Natural killer cell (primary cell): ENCODE measurements around the gene SUOX. TPM values are rescaled to one million over a fixed set of nuclear protein-coding genes. Genes with fewer than 3 reads are reported as not detected.
"Not testable (repeated sequence)": the region's sequence is repeated elsewhere in the genome, so short reads cannot be mapped to it uniquely, and the experiment has no call there.

Source experiments
- ATAC-seq, 3 donors: fragments of 150-1000 bp in 2 of 3; fragments of 200-7000 bp in 1 of 3; cut with Tn5 transposase; 1 replicate in 1 of 3; 2 replicates in 2 of 3; pipeline ENCODE4 v1.10.0; 2021; ENCODE audit warnings: mild to moderate bottlenecking in 2 of 3, moderate library complexity in 2 of 3
- DNase-seq, 2 donors: peaks; one replicate each; pipeline versions ENCODE4 v3.0.0 to v3.0.0-alpha.2; 2013 to 2021; ENCODE audit warnings: mixed read lengths in 1 of 2
- H3K27ac ChIP-seq: one replicate; pipeline ENCODE4 v1.5.1; 2013; ENCODE audit warnings: mild to moderate bottlenecking, low read length
- H3K27me3 ChIP-seq: one replicate; pipeline ENCODE4 v1.6.1; 2013; ENCODE audit warnings: low read length; ENCODE audit not compliant: control insufficient read depth, insufficient read depth
- H3K36me3 ChIP-seq: one replicate; pipeline ENCODE4 v1.6.1; 2013; ENCODE audit warnings: low read length; ENCODE audit not compliant: control insufficient read depth, insufficient read depth
- H3K4me1 ChIP-seq: one replicate; pipeline ENCODE4 v1.6.1; 2013; ENCODE audit warnings: low read length; ENCODE audit not compliant: control insufficient read depth, insufficient read depth
- H3K4me3 ChIP-seq: one replicate; pipeline ENCODE4 v1.5.1; 2013; ENCODE audit warnings: low read length
- H3K9me3 ChIP-seq: one replicate; pipeline ENCODE4 v1.6.1; 2013; ENCODE audit warnings: low read length; ENCODE audit not compliant: control insufficient read depth, insufficient read depth
- H3K27ac Mint-ChIP-seq, 2 donors: one replicate each; pipeline ENCODE4 v1.8.0; 2022; ENCODE audit warnings: mild to moderate bottlenecking in 2 of 2, mixed read lengths in 2 of 2, moderate library complexity in 1 of 2
- H3K27me3 Mint-ChIP-seq, 2 donors: one replicate each; pipeline ENCODE4 v1.8.0; 2022; ENCODE audit warnings: low read depth in 2 of 2, mixed read lengths in 2 of 2
- H3K36me3 Mint-ChIP-seq: one replicate; pipeline ENCODE4 v1.8.0; 2022; ENCODE audit warnings: mixed read lengths
- H3K4me1 Mint-ChIP-seq, 2 donors: one replicate each; pipeline ENCODE4 v1.8.0; 2022; ENCODE audit warnings: mixed read lengths in 2 of 2
- H3K4me3 Mint-ChIP-seq: one replicate; pipeline ENCODE4 v1.8.0; 2022; ENCODE audit warnings: mild to moderate bottlenecking, moderate library complexity, mixed read lengths
- H3K9me3 Mint-ChIP-seq, 2 donors: one replicate each; pipeline ENCODE4 v1.8.0; 2022; ENCODE audit warnings: mixed read lengths in 2 of 2
- WGBS: methylation state at CpG from one replicate; pipeline ENCODE4 v1.1.7; 2013; ENCODE audit warnings: missing lambda C conversion rate; ENCODE audit not compliant: insufficient coverage; 5-methylcytosine and 5-hydroxymethylcytosine counted together
- intact Hi-C: fragments of 100-400 bp; cut with micrococcal nuclease; formaldehyde crosslinking; loops from one replicate; pipeline ENCODE4 v1.14.2; 2022
- total RNA-seq, 4 donors: library from RNA; stranded (reverse); fragments of 120-200 nt in 1 of 4; gene quantifications; one replicate each; pipeline versions ENCODE4 v1.2.3 to v1.2.4, GENCODE V29; 2013 to 2022
- TF ChIP-seq, protein P1 (sequence below): fragments of 200-600 bp; IDR thresholded peaks from one replicate; pipeline ENCODE4 v1.8.0; 2022; ENCODE audit warnings: antibody characterized with exemption

The SUOX gene
- total RNA-seq, 3 donors from 2014 or later (not counting 1 experiment from before 2014, with no cell fraction given) = 11.0 to 15.9 (median 14.6) TPM

DNA sequence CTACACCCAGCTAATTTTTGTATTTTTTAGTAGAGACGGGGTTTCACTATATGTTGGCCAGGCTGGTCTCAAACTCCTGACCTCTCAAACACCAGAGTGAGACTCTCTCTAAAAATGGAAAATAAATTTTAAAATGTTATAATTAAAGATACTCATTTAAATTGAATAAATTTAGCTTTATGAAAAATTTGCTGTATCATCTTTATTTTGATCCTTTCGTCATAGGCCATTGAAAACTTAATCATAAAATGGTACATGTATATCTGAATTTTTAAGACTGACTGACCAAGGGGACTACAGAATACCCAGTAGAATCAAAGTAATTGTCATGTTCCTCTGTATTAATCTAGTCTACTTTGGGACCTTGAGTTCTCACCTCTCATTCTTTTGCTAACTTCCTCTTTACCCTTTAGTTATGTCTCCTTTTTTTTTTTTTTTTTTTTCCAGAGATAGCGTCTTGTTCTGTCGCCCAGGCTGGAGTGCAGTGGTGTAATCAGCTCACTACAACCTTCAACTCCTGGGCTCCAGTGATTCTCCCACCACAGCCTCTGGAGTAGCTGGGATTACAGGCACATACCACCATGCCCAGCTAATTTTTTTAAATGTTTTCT is 13.7 kb upstream of the SUOX start:
- ATAC-seq (no peak), DNase-seq (no peak)
- H3K36me3 Mint-ChIP-seq = no peaks in the 10 kb centered on the region
- H3K4me1 Mint-ChIP-seq = peaks cover 13 to 16% of the 10 kb centered on the region in 2 donors
- no peak overlapping the region for H3K4me3 ChIP-seq
- no peaks in the 10 kb centered on the region for H3K9me3 Mint-ChIP-seq
- no peak overlapping the region for H3K27ac ChIP-seq
- 61% methylated on average over 2 of the region's 4 CpGs for WGBS
- H3K27ac Mint-ChIP-seq = peak overlapping the region in 1 of 2 donors; percentile 21
- no peaks in the 10 kb centered on the region for H3K9me3 ChIP-seq
- H3K4me3 Mint-ChIP-seq = no peak overlapping the region
- TF ChIP-seq, protein P1, sequence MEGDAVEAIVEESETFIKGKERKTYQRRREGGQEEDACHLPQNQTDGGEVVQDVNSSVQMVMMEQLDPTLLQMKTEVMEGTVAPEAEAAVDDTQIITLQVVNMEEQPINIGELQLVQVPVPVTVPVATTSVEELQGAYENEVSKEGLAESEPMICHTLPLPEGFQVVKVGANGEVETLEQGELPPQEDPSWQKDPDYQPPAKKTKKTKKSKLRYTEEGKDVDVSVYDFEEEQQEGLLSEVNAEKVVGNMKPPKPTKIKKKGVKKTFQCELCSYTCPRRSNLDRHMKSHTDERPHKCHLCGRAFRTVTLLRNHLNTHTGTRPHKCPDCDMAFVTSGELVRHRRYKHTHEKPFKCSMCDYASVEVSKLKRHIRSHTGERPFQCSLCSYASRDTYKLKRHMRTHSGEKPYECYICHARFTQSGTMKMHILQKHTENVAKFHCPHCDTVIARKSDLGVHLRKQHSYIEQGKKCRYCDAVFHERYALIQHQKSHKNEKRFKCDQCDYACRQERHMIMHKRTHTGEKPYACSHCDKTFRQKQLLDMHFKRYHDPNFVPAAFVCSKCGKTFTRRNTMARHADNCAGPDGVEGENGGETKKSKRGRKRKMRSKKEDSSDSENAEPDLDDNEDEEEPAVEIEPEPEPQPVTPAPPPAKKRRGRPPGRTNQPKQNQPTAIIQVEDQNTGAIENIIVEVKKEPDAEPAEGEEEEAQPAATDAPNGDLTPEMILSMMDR = no peak
- H3K36me3 ChIP-seq = peaks cover 39% of the 10 kb centered on the region
- no peaks in the 10 kb centered on the region for H3K27me3 ChIP-seq
- no peaks in the 10 kb centered on the region for H3K4me1 ChIP-seq
- intact Hi-C loops = no loop called here
- no peaks in the 10 kb centered on the region for H3K27me3 Mint-ChIP-seq

DNA sequence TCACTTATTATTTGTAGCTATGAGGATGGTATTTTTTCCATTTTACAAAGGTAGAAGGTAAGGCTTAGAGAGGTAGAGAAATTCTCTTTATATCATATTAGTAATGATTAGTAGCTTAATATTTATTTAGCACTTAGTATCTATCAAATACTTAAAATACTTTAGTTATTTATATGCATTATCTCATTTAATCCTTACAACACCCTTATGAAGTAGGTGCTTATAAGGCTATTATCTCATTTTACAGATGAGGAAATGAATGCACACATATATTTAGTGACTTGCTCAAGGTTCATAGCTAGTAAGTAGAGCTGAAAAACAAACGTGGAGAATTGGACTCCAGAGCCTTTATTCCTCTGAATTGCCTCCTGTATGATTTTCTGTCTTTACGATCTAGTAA is 12.2 kb upstream of the SUOX start:
- Mint-ChIP-seq H3K4me3 (no peak overlapping the region), H3K27me3 (no peaks in the 10 kb centered on the region), H3K36me3 (no peaks in the 10 kb centered on the region), H3K4me1 (peaks cover 8 to 10% of the 10 kb centered on the region in 2 donors), H3K9me3 (no peaks in the 10 kb centered on the region), H3K27ac (no peak overlapping the region)
- Histone ChIP-seq H3K4me1 (no peaks in the 10 kb centered on the region), H3K4me3 (no peak overlapping the region), H3K36me3 (peaks cover 40% of the 10 kb centered on the region), H3K27ac (no peak overlapping the region), H3K27me3 (no peaks in the 10 kb centered on the region), H3K9me3 (no peaks in the 10 kb centered on the region)
- ATAC-seq (no peak), DNase-seq (no peak)
- TF ChIP-seq, protein P1 = no peak
- 33% methylated on average over 1 of the region's 2 CpGs for WGBS
- intact Hi-C loops = no loop called here

DNA sequence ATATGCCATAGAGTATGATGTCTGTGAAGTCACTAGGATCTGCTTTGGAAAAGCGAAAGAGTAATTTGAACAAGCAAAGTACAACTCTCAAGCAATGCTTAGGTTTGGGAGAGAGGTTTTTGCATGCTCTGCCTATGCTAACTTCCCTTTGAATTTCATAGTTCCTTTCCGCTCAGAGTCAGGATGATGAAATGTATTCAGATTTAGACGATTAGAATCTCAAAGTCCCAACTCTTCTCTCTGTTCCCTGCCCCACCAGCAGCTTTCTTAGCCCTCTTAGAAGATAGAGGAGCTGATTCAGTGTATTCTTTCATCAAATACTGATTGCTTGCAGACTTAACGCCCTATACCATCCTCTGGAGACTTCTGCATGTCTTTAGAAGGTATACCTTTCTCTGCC is 11.7 kb upstream of the SUOX start:
- H3K36me3 Mint-ChIP-seq = peaks cover under 1% of the 10 kb centered on the region
- no peaks in the 10 kb centered on the region for H3K27me3 Mint-ChIP-seq
- Histone ChIP-seq H3K4me1 (no peaks in the 10 kb centered on the region), H3K9me3 (no peaks in the 10 kb centered on the region), H3K27me3 (no peaks in the 10 kb centered on the region), H3K4me3 (no peak overlapping the region), H3K27ac (no peak overlapping the region), H3K36me3 (peaks cover 44% of the 10 kb centered on the region)
- intact Hi-C loops = no loop called here
- DNase-seq = no peak
- no peaks in the 10 kb centered on the region for H3K9me3 Mint-ChIP-seq
- no peak for ATAC-seq
- TF ChIP-seq, protein P1 = no peak
- no peak overlapping the region for H3K27ac Mint-ChIP-seq
- 100% methylated on average over 3 of the region's 4 CpGs for WGBS
- H3K4me3 Mint-ChIP-seq = no peak overlapping the region
- peaks cover 3 to 5% of the 10 kb centered on the region in 2 donors for H3K4me1 Mint-ChIP-seq

DNA sequence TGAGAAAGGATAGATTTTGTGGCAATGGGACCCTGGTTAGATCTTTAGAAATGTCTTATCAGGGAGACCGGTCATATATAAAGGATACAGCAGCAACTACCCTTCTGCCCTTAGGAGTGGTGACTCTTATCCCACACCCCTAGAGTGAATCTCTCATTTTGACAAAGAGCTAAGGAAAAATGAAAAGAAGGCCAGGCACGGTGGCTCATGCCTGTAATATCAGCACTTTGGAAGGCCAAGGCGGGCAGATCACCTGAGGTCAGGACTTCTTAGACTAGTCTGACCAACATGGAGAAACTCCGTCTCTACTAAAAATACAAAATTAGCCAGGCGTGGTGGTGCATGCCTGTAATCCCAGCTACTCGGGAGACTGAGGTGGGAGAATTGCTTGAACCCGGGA is 11.1 kb upstream of the SUOX start:
- ATAC-seq, intact Hi-C loops, H3K27ac ChIP-seq, H3K4me3 Mint-ChIP-seq, H3K27ac Mint-ChIP-seq, DNase-seq, H3K9me3 Mint-ChIP-seq, H3K36me3 Mint-ChIP-seq, H3K4me3 ChIP-seq, H3K27me3 Mint-ChIP-seq, H3K4me1 Mint-ChIP-seq, H3K27me3 ChIP-seq, H3K9me3 ChIP-seq, H3K4me1 ChIP-seq: not testable (repeated sequence)
- H3K36me3 ChIP-seq = peaks cover 50% of the 10 kb centered on the region
- 97% methylated on average over 6 of the region's 7 CpGs for WGBS
